NCI-H526 (cell line): ENCODE measurements around the gene GPR15.

Experiments
- DNase-seq, 2 experiments: peaks; one replicate each; lab custom pipeline; 2025; lab: John Stamatoyannopoulos, UW

The GPR15 gene

DNA sequence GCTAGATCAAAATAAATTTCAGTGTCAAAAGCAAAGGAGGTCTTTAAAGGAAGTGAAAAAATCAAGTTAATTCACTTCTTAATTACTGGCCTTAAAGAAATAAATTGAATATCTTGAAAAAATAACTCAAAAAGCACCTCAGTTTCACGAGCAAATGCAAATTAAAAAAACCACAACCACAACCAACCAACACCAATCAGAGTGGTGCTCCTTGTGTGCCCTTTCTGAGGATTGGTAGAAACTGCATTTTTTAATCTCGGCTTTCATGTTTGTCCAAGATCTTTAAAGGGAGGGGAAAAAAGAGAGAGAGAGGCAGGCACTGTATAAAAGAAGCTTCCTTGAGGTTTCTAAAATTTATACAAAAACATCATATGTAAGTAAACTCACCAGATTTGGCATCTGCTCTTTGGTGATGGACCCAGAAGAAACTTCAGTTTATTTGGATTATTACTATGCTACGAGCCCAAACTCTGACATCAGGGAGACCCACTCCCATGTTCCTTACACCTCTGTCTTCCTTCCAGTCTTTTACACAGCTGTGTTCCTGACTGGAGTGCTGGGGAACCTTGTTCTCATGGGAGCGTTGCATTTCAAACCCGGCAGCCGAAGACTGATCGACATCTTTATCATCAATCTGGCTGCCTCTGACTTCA is at the start of gene GPR15:
Gene GPR15 (plus strand): TSS at position 357 of the 653 bp plus-strand sequence. CDS start 56 bp downstream, at position 413.
- DNase-seq = no peak

- DNase-seq = no peak
These were observed 48.9 kb upstream of the GPR15 start for GRCh38 chr3:98482717-98483482.

GRCh38 chr3:98483626-98484025 is 48.2 kb upstream of the GPR15 start:
- no peak for DNase-seq

DNA sequence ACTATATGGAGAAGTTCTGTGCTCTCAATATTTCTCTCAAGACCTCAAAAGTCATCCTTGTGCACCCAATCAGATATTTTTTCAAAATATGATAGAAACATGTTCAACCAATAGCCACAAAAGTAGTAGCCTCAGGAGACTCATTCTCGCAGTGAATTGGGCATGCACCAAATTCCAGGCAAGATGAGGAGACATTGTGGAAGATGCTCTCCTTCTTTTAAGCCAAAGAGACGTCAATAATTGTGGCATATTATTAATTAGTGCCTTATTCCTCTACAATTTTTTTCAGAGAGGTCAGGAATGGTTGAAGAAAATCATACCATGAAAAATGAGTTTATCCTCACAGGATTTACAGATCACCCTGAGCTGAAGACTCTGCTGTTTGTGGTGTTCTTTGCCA is 34.4 kb upstream of the GPR15 start, which contains the start of gene OR5K2:
Gene OR5K2 (plus strand): TSS at position 301 of the 400 bp plus-strand sequence. CDS start 0 bp downstream, at position 301.
- DNase-seq = no peak

GRCh38 chr3:98500019-98500418 is 31.8 kb upstream of the GPR15 start:
- DNase-seq = no peak

GRCh38 chr3:98501270-98501669 is 30.5 kb upstream of the GPR15 start:
- no peak for DNase-seq

- DNase-seq = no peak
These were observed 29.8 kb upstream of the GPR15 start for GRCh38 chr3:98501863-98502576.

DNA sequence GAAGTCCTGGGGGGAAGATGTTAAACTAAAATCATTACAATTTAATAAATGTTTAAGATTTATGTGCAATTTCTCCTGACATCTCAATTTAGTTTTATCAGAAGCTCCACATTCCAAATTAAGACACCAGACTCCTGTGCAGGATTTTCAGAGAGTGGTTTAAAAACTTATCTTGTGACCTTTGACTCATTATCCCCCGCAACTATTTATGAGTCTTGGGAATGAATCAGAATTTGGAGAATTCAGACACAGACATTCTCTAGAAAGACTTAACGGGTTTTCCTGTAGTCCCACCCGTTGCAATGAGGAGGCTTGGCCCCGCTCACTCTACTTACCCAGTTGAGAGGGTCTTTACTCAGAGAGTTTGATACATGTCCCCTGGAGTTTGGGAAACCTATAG is 27.2 kb upstream of the GPR15 start:
- no peak for DNase-seq

DNA sequence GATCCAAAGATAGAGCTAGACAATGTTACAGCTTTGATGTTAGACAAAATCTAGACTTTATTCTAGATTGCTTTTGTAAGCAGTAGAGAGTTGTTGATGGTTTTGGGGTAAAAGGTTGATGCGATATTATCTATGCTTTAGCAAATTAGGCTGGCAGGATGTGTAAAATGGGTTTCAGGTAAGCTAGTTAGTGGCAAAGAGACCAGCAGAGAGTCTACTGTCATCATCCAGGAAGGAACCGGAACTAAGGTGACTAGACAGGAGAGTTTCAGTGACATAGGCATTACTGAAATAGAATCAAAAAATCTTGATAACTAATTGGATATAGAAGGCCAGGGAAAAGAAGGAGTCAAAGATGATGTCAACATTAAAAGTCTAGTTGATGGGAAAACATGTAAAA is 23.2 kb upstream of the GPR15 start:
- DNase-seq = no peak

DNA sequence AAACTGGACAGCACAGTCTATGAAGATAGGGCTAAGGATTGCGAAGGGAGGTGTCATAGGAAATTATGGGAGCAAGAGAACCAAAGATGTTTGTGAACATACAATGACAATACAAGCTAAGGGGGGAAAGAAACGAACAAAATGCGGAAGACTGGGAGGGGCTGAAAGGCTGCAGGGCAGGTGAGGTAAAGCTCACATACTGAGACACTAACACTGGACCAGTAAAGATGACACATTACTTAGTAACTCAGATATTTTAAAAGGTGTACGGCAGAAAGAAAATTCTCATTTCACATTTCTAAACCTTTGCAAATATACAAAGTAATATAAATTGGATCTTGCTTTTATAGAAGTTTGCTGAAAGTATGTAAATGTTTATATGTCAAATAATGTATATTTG is 19.2 kb upstream of the GPR15 start:
- DNase-seq = no peak

- DNase-seq = no peak
These were observed 18.7 kb upstream of the GPR15 start for GRCh38 chr3:98513091-98513511.

- no peak for DNase-seq
These were observed 18.0 kb upstream of the GPR15 start for GRCh38 chr3:98513736-98514135.

DNA sequence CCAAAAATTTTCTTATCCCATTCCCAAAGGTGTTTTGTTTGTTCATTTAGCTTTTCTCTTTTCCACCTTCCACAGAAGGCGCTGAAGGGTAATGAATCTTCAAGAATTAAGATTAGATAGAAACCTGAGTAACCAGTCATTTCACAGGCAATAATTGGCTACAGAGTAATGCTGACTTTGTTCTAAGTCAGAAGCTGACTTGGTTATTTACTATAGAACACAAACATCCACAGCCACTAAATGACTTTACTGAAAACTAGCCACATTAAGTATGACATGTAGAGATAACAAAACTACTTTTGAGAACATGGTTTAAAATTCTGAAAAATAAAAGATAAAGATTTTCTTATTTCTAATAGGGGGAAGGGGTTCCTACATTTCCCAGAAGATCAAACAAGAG is 16.8 kb upstream of the GPR15 start:
- DNase-seq = no peak

GRCh38 chr3:98518816-98519215 is 13.0 kb upstream of the GPR15 start:
- no peak for DNase-seq

GRCh38 chr3:98519351-98519750 is 12.4 kb upstream of the GPR15 start:
- DNase-seq = no peak

- peak in 1 of 2 experiments; percentile 55 for DNase-seq
These were observed 9.8 kb upstream of the GPR15 start for GRCh38 chr3:98521897-98522543.

DNA sequence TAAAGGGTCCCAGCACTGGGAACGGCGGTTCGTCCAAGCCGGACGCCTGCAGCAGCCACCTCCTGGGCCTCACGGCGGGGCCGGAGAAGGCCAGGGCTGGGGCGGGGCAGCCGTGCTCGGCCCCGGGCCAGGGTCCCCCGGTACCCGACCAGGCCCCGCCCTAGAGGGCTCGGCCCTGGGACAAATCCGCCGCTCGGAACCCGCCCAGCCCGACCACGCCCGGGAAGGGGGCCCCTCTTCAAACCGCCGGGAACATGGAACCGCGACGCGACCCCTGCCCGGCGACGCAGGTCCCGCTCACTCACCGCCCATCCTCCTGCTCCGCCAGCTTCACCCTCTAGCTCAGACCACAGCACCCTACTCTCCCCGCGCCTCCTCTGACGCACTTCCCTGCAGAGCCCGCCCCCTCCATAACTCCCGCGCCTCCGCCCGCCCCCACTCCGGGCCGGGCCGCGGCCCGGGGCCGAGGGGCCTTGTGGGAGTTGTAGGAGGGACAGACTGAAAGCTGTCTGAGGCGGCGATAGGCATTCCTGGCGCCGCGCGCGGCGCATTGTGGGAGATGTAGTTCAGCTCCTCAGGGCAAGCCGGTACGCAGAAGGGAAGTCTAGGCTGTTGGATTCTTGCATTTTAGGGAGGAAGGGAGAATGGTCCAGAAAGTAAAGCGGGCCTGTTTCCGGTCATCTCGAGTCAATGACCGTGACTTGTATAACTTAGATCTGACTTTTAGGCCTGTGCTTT is 9.1 kb upstream of the GPR15 start, which contains the start of gene CLDND1:
Gene CLDND1 (minus strand): TSS at position 359 of the 738 bp plus-strand sequence. CDS start 1,478 bp downstream, outside the sequence.
- DNase-seq = peak; percentile 92 to 96

- DNase-seq = no peak
These were observed 6.3 kb upstream of the GPR15 start for GRCh38 chr3:98525494-98525893.

DNA sequence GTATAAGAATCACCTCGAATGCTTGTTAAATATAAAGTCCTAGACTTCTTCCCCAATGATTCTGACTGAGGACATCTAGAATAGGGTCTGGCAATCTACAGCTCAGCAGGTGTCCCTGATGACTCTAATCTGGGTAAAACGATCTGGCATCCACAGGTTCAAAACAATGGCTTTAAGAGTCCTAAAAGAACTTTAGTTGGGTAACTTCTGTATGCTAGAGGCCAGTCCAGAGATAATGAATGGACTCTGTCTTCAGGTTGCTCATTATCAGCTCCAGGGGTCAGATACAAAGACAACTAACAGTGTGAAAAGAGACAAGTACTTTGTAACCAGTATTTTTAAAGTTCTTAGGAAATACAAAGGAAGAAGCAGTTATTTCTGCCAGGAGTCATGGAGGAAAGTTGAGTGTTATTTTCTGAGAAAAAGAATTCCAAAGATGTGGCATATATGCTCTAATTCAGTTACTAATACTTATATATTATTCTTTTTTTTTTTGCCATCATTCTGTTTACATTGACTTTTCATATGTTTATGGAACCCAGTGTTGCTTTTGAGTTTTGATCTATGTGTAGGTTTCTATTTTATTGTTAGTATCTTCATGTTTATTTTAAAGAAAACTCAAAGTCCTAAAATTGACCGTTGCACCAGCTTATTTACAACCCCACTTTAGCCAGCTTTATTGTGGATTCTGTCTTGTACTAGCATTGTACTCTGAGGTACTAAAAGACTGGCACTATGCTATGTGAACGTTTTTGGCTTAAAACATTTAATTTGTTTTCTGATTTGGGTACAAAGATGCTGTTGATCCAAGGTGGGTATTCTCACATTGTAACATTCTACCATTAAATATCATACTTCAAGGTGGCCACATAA is 3.1 kb upstream of the GPR15 start:
- DNase-seq = no peak

- no peak for DNase-seq
These were observed 1.8 kb upstream of the GPR15 start for GRCh38 chr3:98529856-98530459.
